ENCODE measurements around the gene LTBP1.

Gene LTBP1

GRCh38 chr2:32925283-32925815 lies 21.4 kb upstream of the LTBP1 start:
- no peaks in the 10 kb centered on the region for H3K36me3 Mint-ChIP-seq
- peaks cover 7% of the 10 kb centered on the region for H3K4me1 Mint-ChIP-seq
- no peak overlapping the region for H3K27ac Mint-ChIP-seq
- no peak for DNase-seq (ENCODE audit: low spot score in 2 of 2)
- no peak overlapping the region for H3K4me3 Mint-ChIP-seq
- H3K9me3 Mint-ChIP-seq, result no peaks in the 10 kb centered on the region
- ATAC-seq, result no peak

- H3K27ac Mint-ChIP-seq, result no peak overlapping the region
Observed at GRCh38 chr2:32925976-32926707, 20.6 kb upstream of the LTBP1 start.

GRCh38 chr2:32926708-32927084 lies 20.1 kb upstream of the LTBP1 start:
- Mint-ChIP-seq H3K9me3 (no peaks in the 10 kb centered on the region), H3K4me3 (no peak overlapping the region), H3K27ac (no peak overlapping the region), H3K4me1 (peaks cover 7% of the 10 kb centered on the region), H3K36me3 (no peaks in the 10 kb centered on the region)
- DNase-seq (ENCODE audit: low spot score in 2 of 2), result no peak
- ATAC-seq, result no peak

More at GRCh38 chr2:32925976-32926707, 20.6 kb upstream of the LTBP1 start:
- no peaks in the 10 kb centered on the region for H3K9me3 Mint-ChIP-seq
- no peak overlapping the region for H3K4me3 Mint-ChIP-seq
- ATAC-seq, result peak; percentile 8
- H3K4me1 Mint-ChIP-seq, result peaks cover 7% of the 10 kb centered on the region
- no peaks in the 10 kb centered on the region for H3K36me3 Mint-ChIP-seq
- no peak for DNase-seq (ENCODE audit: low spot score in 2 of 2)

- DNase-seq (ENCODE audit: low spot score in 2 of 2) (no peak), ATAC-seq (no peak)
- H3K4me3 Mint-ChIP-seq, result no peak overlapping the region
- H3K9me3 Mint-ChIP-seq, result no peaks in the 10 kb centered on the region
- H3K36me3 Mint-ChIP-seq, result no peaks in the 10 kb centered on the region
- H3K4me1 Mint-ChIP-seq, result peaks cover 7% of the 10 kb centered on the region
- H3K27ac Mint-ChIP-seq, result no peak overlapping the region
Observed at GRCh38 chr2:32930436-32930835, 16.3 kb upstream of the LTBP1 start.

GRCh38 chr2:32931519-32931918 lies 15.2 kb upstream of the LTBP1 start:
- Mint-ChIP-seq H3K4me3 (no peak overlapping the region), H3K4me1 (peaks cover 7% of the 10 kb centered on the region), H3K27ac (no peak overlapping the region), H3K36me3 (no peaks in the 10 kb centered on the region), H3K9me3 (no peaks in the 10 kb centered on the region)
- ATAC-seq (no peak), DNase-seq (ENCODE audit: low spot score in 2 of 2) (no peak)

- peaks cover 4% of the 10 kb centered on the region for H3K4me1 Mint-ChIP-seq
- no peak overlapping the region for H3K4me3 Mint-ChIP-seq
- H3K36me3 Mint-ChIP-seq, result no peaks in the 10 kb centered on the region
- no peak overlapping the region for H3K27ac Mint-ChIP-seq
- no peaks in the 10 kb centered on the region for H3K9me3 Mint-ChIP-seq
- DNase-seq (ENCODE audit: low spot score in 2 of 2), result no peak
- no peak for ATAC-seq
Observed at GRCh38 chr2:32931945-32932709, 14.6 kb upstream of the LTBP1 start.

GRCh38 chr2:32932825-32933755 lies 13.7 kb upstream of the LTBP1 start:
- Mint-ChIP-seq H3K4me1 (no peaks in the 10 kb centered on the region), H3K36me3 (no peaks in the 10 kb centered on the region), H3K4me3 (no peak overlapping the region), H3K27ac (no peak overlapping the region), H3K9me3 (no peaks in the 10 kb centered on the region)
- DNase-seq (ENCODE audit: low spot score in 2 of 2), result no peak
- no peak for ATAC-seq

- Mint-ChIP-seq H3K4me1 (no peaks in the 10 kb centered on the region), H3K4me3 (no peak overlapping the region), H3K9me3 (no peaks in the 10 kb centered on the region), H3K36me3 (no peaks in the 10 kb centered on the region), H3K27ac (no peak overlapping the region)
- DNase-seq (ENCODE audit: low spot score in 2 of 2), result no peak
- no peak for ATAC-seq
Observed at GRCh38 chr2:32933756-32934095, 13.0 kb upstream of the LTBP1 start.

- ATAC-seq, result no peak
- Mint-ChIP-seq H3K4me1 (no peaks in the 10 kb centered on the region), H3K36me3 (no peaks in the 10 kb centered on the region), H3K9me3 (no peaks in the 10 kb centered on the region), H3K4me3 (no peak overlapping the region), H3K27ac (no peak overlapping the region)
- no peak for DNase-seq (ENCODE audit: low spot score in 2 of 2)
Observed at GRCh38 chr2:32937602-32938448, 8.9 kb upstream of the LTBP1 start.

- H3K4me3 Mint-ChIP-seq, result no peak overlapping the region
- no peaks in the 10 kb centered on the region for H3K4me1 Mint-ChIP-seq
- H3K36me3 Mint-ChIP-seq, result no peaks in the 10 kb centered on the region
- H3K9me3 Mint-ChIP-seq, result no peaks in the 10 kb centered on the region
- H3K27ac Mint-ChIP-seq, result no peak overlapping the region
- no peak for DNase-seq (ENCODE audit: low spot score in 2 of 2)
- no peak for ATAC-seq
Observed at GRCh38 chr2:32938934-32939333, 7.8 kb upstream of the LTBP1 start.

- DNase-seq (ENCODE audit: low spot score in 2 of 2) (no peak), ATAC-seq (no peak)
- no peaks in the 10 kb centered on the region for H3K9me3 Mint-ChIP-seq
- H3K27ac Mint-ChIP-seq, result no peak overlapping the region
- H3K36me3 Mint-ChIP-seq, result no peaks in the 10 kb centered on the region
- no peak overlapping the region for H3K4me3 Mint-ChIP-seq
- H3K4me1 Mint-ChIP-seq, result no peaks in the 10 kb centered on the region
Observed at GRCh38 chr2:32940316-32940997, 6.3 kb upstream of the LTBP1 start.

GRCh38 chr2:32941944-32942690 lies 4.6 kb upstream of the LTBP1 start:
- no peaks in the 10 kb centered on the region for H3K9me3 Mint-ChIP-seq
- ATAC-seq, result no peak

GRCh38 chr2:32942793-32943485 lies 3.8 kb upstream of the LTBP1 start:
- no peak overlapping the region for H3K4me3 Mint-ChIP-seq
- no peaks in the 10 kb centered on the region for H3K9me3 Mint-ChIP-seq
- DNase-seq (ENCODE audit: low spot score in 2 of 2), result no peak
- no peaks in the 10 kb centered on the region for H3K4me1 Mint-ChIP-seq
- no peak for ATAC-seq
- H3K36me3 Mint-ChIP-seq, result no peaks in the 10 kb centered on the region
- no peak overlapping the region for H3K27ac Mint-ChIP-seq

More at GRCh38 chr2:32941944-32942690, 4.6 kb upstream of the LTBP1 start:
- no peaks in the 10 kb centered on the region for H3K4me1 Mint-ChIP-seq
- H3K4me3 Mint-ChIP-seq, result no peak overlapping the region
- no peak for DNase-seq (ENCODE audit: low spot score in 2 of 2)
- H3K27ac Mint-ChIP-seq, result no peak overlapping the region
- no peaks in the 10 kb centered on the region for H3K36me3 Mint-ChIP-seq
